NCI-H128 (cell line): ENCODE measurements around the gene YPEL5.
"Not testable (repeated sequence)": the region's sequence is repeated elsewhere in the genome, so short reads cannot be mapped to it uniquely, and the experiment has no call there.

Experiments
- DNase-seq: peaks from one replicate; lab custom pipeline; 2025; ENCODE audit not compliant: unreplicated experiment; lab: John Stamatoyannopoulos, UW

The YPEL5 gene

GRCh38 chr2:30136764-30137444 is 9.9 kb upstream of the YPEL5 start:
- no peak for DNase-seq

GRCh38 chr2:30139131-30139870 is 7.5 kb upstream of the YPEL5 start:
- no peak for DNase-seq

GRCh38 chr2:30141136-30141535 is 5.7 kb upstream of the YPEL5 start:
- DNase-seq = no peak

- no peak for DNase-seq
These were observed 2.5 kb upstream of the YPEL5 start for GRCh38 chr2:30144260-30144659.

- DNase-seq = not testable (repeated sequence)
These were observed 1.9 kb upstream of the YPEL5 start for GRCh38 chr2:30144951-30145350.

- no peak for DNase-seq
These were observed 926 bp upstream of the YPEL5 start for GRCh38 chr2:30145826-30146336.

- no peak for DNase-seq
These were observed 448 bp downstream of the YPEL5 start for GRCh38 chr2:30147196-30147714.

- no peak for DNase-seq
These were observed 1.2 kb downstream of the YPEL5 start for GRCh38 chr2:30147715-30148610.

GRCh38 chr2:30148850-30149249 is 2.0 kb downstream of the YPEL5 start:
- DNase-seq = no peak

- no peak for DNase-seq
These were observed 2.7 kb downstream of the YPEL5 start for GRCh38 chr2:30149513-30149912.

- no peak for DNase-seq
These were observed 3.2 kb downstream of the YPEL5 start for GRCh38 chr2:30149976-30150375.

GRCh38 chr2:30150786-30151185 is 4.0 kb downstream of the YPEL5 start:
- no peak for DNase-seq

- DNase-seq = no peak
These were observed 5.6 kb downstream of the YPEL5 start for GRCh38 chr2:30152385-30152784.

- no peak for DNase-seq
These were observed 8.4 kb downstream of the YPEL5 start for GRCh38 chr2:30155202-30155601.

- no peak for DNase-seq
These were observed 9.3 kb downstream of the YPEL5 start for GRCh38 chr2:30155889-30156658.

- DNase-seq = no peak
These were observed 10.8 kb downstream of the YPEL5 start for GRCh38 chr2:30157616-30158015.

GRCh38 chr2:30159766-30160165 is 13.0 kb downstream of the YPEL5 start:
- no peak for DNase-seq

GRCh38 chr2:30161929-30162706 is 15.3 kb downstream of the YPEL5 start:
- no peak for DNase-seq

- DNase-seq = no peak
These were observed 16.0 kb downstream of the YPEL5 start for GRCh38 chr2:30162806-30163205.
